Adrenal gland (tissue), 12 donors: ENCODE data around the gene KLK8. TPM values are rescaled to one million over a fixed set of nuclear protein-coding genes. Genes with fewer than 3 reads are reported as not detected.

Experiments
- DNase-seq, 7 donors: peaks; one replicate each; pipeline ENCODE4 v3.0.0-alpha.2; 2019 to 2020
- H3K27ac ChIP-seq, 5 donors: fragments of 200-600 bp; sonication (generic) in 4 of 5; 1 replicate in 3 of 5; 2 replicates in 2 of 5; pipeline versions ENCODE4 v1.5.1 to v1.8.0; 2016 to 2020; ENCODE audit warnings: mild to moderate bottlenecking in 1 of 5
- H3K27me3 ChIP-seq: fragments of 200-600 bp; 2 replicates; pipeline ENCODE4 v1.8.0; 2021
- H3K36me3 ChIP-seq, 2 donors: fragments of 200-600 bp; replicated peaks in 1 of 2; 1 replicate in 1 of 2; 2 replicates in 1 of 2; pipeline versions ENCODE4 v1.5.1 to v1.8.0; 2018 to 2022
- H3K4me1 ChIP-seq, 2 donors: fragments of 200-600 bp; replicated peaks in 1 of 2; 1 replicate in 1 of 2; 2 replicates in 1 of 2; pipeline versions ENCODE4 v1.5.1 to v1.8.0; 2018 to 2021
- H3K4me3 ChIP-seq, 4 donors: fragments of 200-600 bp; sonication (generic) in 3 of 4; one replicate each; pipeline ENCODE4 v1.5.1; 2016 to 2018
- H3K9me3 ChIP-seq, 3 donors: fragments of 200-600 bp; sonication (generic) in 1 of 3; replicated peaks in 1 of 3; 1 replicate in 2 of 3; 2 replicates in 1 of 3; pipeline versions ENCODE4 v1.5.1 to v1.8.0; 2016 to 2021
- POLR2A ChIP-seq, 2 donors: fragments of 450-650 bp; IDR thresholded peaks; one replicate each; pipeline ENCODE4 v1.6.1; 2017; ENCODE audit warnings: antibody characterized with exemption in 2 of 2, mild to moderate bottlenecking in 2 of 2, moderate library complexity in 1 of 2
- WGBS, 4 donors: extraction: QIAGEN DNeasy Blood & Tissue Kit in 2 of 4; methylation state at CpG; one replicate each; pipeline versions ENCODE4 v1.1.5 to v1.1.7; 2013 to 2017; 5-methylcytosine and 5-hydroxymethylcytosine counted together
- intact Hi-C, 2 donors: fragments of 100-400 bp; cut with DNase I; formaldehyde crosslinking; loops; one replicate each; pipeline versions ENCODE4 v1.14.1 to v1.15.0; 2022 to 2023
- polyA plus RNA-seq, 3 donors: library from polyadenylated mRNA; stranded (reverse); fragments of 200-250 nt in 2 of 3; fragments of 350-450 nt in 1 of 3; fragmentation: Illumina TruSeq in 1 of 3; extraction: RNeasy Lipid Tissue Mini Kit (QIAGEN cat#74804) in 1 of 3; gene quantifications; one replicate each; pipeline ENCODE4 v1.2.3, GENCODE V29; 2013 to 2014
- total RNA-seq, 9 donors: library from RNA; depleted of rRNA in 4 of 9; stranded (reverse); fragments of >200 nt in 4 of 9; fragments of 120-200 nt in 1 of 9; fragmentation: NEBNext Ultra II Directional in 1 of 9; extraction: Animal tissue kit (Norgen Biotek cat#: 25700) in 1 of 9; gene quantifications; one replicate each; pipeline versions ENCODE4 v1.1.0 to v1.2.4, GENCODE V29; 2013 to 2023
- TF ChIP-seq, protein P1 (sequence below), 6 experiments: fragments of 450-650 bp in 4 of 6; fragments of 200-600 bp in 2 of 6; sonication (generic) in 1 of 6; IDR thresholded peaks; 1 replicate in 5 of 6; 2 replicates in 1 of 6; pipeline versions ENCODE4 v1.5.1 to v1.8.0; 2016 to 2021; ENCODE audit warnings: antibody characterized with exemption in 6 of 6, mild to moderate bottlenecking in 2 of 6, moderate library complexity in 1 of 6
- donor health status: healthy with polysubstance abuse.
- donor health status: Bipolar disorder and iron deficiency.
- donor health status: DM: yes; HTN: yes; CAD: no.
- donor health status: DM: no; HTN: no; CAD: no.
- donor health status: DM: no; HTN: no; CAD: no.
- donor health status: DM: yes; HTN: yes; CAD: no.

Gene KLK8
- total and polyA plus RNA-seq, 12 donors: 0.34 to 0.80 (median 0.39) TPM; not detected in 9

DNA sequence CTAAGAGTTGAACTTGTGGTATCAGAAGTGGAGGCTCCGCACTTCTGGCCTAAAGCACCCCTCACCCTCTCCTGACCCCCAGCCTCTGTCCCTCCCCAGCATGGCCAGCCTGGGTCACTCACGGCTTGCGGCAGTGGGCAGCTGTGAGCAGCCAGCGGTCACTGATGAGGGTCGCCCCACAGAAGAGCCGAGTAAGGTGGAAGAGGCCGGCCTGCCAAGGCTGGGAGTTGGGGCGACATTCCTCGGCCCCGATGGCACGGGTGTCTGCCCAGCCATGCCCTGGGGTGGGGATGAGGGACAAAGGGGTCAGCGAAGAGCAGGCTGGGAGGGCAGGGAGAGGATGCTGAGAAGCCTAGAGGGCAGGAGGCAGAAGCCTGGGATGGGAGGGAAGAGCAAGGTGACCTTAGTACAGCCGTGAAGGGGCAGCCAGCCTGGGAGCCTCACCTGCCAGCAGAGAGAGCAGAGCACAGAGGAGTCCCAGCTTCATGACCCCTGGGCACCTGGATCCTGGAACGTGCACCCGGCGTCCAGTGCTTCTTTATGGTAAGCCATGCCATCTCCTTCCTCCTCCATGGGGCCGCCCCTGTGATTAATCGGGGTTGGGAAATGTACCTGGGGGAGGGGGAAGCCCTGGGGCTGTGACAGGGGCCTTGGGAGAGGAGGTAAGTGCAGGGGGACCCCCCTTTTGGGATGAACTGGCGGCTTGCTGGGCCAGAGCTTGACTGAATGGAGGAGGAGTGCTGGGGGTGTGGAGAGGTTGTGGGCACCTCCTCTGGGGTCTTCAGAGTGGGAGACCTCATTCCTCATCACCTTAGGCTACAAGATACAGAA lies 7.9 kb upstream of the KLK8 start:
- WGBS, 4 donors: 61 to 72% (median 67%) methylated on average over 7 to 19 of the region's 19 CpGs
- TF ChIP-seq, protein P1, sequence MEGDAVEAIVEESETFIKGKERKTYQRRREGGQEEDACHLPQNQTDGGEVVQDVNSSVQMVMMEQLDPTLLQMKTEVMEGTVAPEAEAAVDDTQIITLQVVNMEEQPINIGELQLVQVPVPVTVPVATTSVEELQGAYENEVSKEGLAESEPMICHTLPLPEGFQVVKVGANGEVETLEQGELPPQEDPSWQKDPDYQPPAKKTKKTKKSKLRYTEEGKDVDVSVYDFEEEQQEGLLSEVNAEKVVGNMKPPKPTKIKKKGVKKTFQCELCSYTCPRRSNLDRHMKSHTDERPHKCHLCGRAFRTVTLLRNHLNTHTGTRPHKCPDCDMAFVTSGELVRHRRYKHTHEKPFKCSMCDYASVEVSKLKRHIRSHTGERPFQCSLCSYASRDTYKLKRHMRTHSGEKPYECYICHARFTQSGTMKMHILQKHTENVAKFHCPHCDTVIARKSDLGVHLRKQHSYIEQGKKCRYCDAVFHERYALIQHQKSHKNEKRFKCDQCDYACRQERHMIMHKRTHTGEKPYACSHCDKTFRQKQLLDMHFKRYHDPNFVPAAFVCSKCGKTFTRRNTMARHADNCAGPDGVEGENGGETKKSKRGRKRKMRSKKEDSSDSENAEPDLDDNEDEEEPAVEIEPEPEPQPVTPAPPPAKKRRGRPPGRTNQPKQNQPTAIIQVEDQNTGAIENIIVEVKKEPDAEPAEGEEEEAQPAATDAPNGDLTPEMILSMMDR (IDR thresholded peaks at IDR 0.05): no peak
- no peak for TF ChIP-seq POLR2A (IDR thresholded peaks at IDR 0.05)
- Histone ChIP-seq H3K27me3 (peaks cover 10% of the 10 kb centered on the region), H3K4me1 (no peaks in the 10 kb centered on the region), H3K9me3 (no peaks in the 10 kb centered on the region), H3K4me3 (no peak overlapping the region), H3K27ac (no peak overlapping the region), H3K36me3 (no peaks in the 10 kb centered on the region)
- intact Hi-C loops: no loop called here
- DNase-seq: no peak

DNA sequence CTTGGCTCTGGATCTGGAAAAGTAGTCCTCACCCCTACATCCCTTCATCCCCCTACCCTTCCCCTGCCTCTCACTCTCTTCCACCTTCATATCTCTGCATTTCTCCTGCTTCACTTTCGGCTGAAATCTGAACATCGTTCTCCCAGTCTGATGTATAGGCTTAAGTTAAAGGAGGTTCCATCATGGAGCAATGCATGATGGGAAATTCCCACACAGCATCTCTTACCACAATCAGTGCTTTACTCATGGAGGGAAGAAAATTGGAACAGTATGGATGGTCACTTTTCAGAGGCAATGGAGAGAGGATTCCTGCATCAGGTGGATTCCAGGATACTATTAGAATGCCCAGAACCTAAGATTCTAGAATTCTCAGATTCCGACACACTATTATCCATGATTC lies 6.1 kb upstream of the KLK8 start:
- no peak overlapping the region for H3K27ac ChIP-seq
- peaks cover 14% of the 10 kb centered on the region for H3K27me3 ChIP-seq
- intact Hi-C loops: no loop called here
- no peak for DNase-seq
- WGBS, 4 donors: 72 to 83% (median 75%) methylated on average over 3 of the region's 3 CpGs
- H3K4me3 ChIP-seq: no peak overlapping the region
- TF ChIP-seq POLR2A (IDR thresholded peaks at IDR 0.05): no peak
- TF ChIP-seq, protein P1 (IDR thresholded peaks at IDR 0.05): no peak
- no peaks in the 10 kb centered on the region for H3K9me3 ChIP-seq
- no peaks in the 10 kb centered on the region for H3K4me1 ChIP-seq
- no peaks in the 10 kb centered on the region for H3K36me3 ChIP-seq

DNA sequence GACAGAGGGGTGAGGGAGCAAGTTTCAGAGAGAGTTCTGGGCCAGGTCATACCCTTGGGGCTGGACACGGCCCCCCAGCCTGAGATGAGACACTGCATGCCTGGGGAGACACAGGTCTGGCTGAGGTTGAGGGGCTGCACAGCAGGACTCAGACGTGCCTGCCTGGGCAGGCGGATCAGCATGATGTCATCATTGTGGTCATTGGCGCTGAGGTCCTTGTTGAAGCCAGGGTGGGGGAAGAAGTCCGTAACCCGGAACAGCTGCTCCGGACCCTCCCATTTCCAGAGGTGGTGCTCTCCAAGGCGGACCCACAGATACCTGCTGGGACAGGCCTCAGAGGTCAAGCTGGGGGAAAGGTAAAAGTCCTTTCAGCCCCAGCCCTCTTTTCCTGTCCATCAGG lies 5.0 kb upstream of the KLK8 start:
- DNase-seq: no peak
- TF ChIP-seq POLR2A (IDR thresholded peaks at IDR 0.05): no peak
- TF ChIP-seq, protein P1 (IDR thresholded peaks at IDR 0.05): no peak

DNA sequence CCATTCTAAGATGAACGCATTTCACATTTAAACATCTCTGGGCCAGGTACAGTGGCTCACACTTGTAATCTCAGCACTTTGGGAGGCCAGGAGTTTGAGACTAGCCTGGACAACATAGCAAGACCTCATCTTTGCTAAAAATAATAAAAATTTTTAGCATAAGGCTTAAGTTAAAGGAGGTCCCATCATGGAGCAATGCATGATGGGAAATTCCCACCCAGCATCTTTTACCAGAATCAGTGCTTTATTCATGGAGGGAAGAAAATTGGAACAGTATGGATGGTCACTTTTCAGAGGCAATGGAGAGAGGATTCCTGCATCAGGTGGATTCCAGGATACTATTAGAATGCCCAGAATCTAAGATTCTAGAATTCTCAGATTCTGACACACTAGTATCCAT lies 3.8 kb upstream of the KLK8 start:
- intact Hi-C loops: no loop called here
- no peak overlapping the region for H3K4me3 ChIP-seq
- no peaks in the 10 kb centered on the region for H3K9me3 ChIP-seq
- peaks cover 21% of the 10 kb centered on the region for H3K27me3 ChIP-seq
- 69 to 93% (median 81%) methylated on average over 1 of the region's 1 CpG for WGBS, 4 donors
- H3K27ac ChIP-seq: no peak overlapping the region
- no peak for DNase-seq
- TF ChIP-seq, protein P1 (IDR thresholded peaks at IDR 0.05): no peak
- no peak for TF ChIP-seq POLR2A (IDR thresholded peaks at IDR 0.05)
- H3K4me1 ChIP-seq: no peaks in the 10 kb centered on the region
- H3K36me3 ChIP-seq: no peaks in the 10 kb centered on the region

More for the DNA sequence above, 5.0 kb upstream of the KLK8 start:
- Histone ChIP-seq H3K4me1 (no peaks in the 10 kb centered on the region), H3K36me3 (no peaks in the 10 kb centered on the region), H3K9me3 (no peaks in the 10 kb centered on the region), H3K4me3 (no peak overlapping the region), H3K27me3 (peaks cover 12% of the 10 kb centered on the region), H3K27ac (no peak overlapping the region)
- WGBS, 4 donors: 19 to 48% (median 41%) methylated on average over 3 to 8 of the region's 8 CpGs
- intact Hi-C loops: no loop called here
